Liver (tissue), 9 donors: Measurements from ENCODE around the gene ITGAE. TPM values are rescaled to one million over a fixed set of nuclear protein-coding genes. Genes with fewer than 3 reads are reported as not detected.

Experiments used
- DNase-seq: peaks from one replicate; pipeline ENCODE4 v3.0.0-alpha.2; 2017; ENCODE audit warnings: low spot score
- H3K27ac ChIP-seq, 2 donors: one replicate each; pipeline ENCODE4 v1.7.0; 2013; ENCODE audit warnings: inconsistent platforms in 2 of 2, low read length in 2 of 2, control low read depth in 1 of 2, low read depth in 1 of 2, mild to moderate bottlenecking in 1 of 2
- H3K27me3 ChIP-seq, 4 donors: one replicate each; pipeline versions ENCODE4 v1.6.1 to v1.7.0; 2013; ENCODE audit warnings: low read length in 3 of 4, inconsistent platforms in 1 of 4, mild to moderate bottlenecking in 1 of 4, moderate library complexity in 1 of 4; ENCODE audit not compliant: control insufficient read depth in 4 of 4, insufficient read depth in 4 of 4
- H3K36me3 ChIP-seq, 4 donors: one replicate each; pipeline versions ENCODE4 v1.6.1 to v1.7.0; 2013; ENCODE audit warnings: low read length in 3 of 4, mild to moderate bottlenecking in 3 of 4, low read depth in 1 of 4, moderate library complexity in 1 of 4; ENCODE audit not compliant: control insufficient read depth in 4 of 4, insufficient read depth in 3 of 4
- H3K4me1 ChIP-seq, 4 donors: one replicate each; pipeline versions ENCODE4 v1.6.1 to v1.7.0; 2013; ENCODE audit warnings: low read length in 3 of 4, mild to moderate bottlenecking in 3 of 4, moderate library complexity in 1 of 4; ENCODE audit not compliant: control insufficient read depth in 4 of 4, insufficient read depth in 4 of 4
- H3K4me3 ChIP-seq, 3 donors: one replicate each; pipeline versions ENCODE4 v1.6.1 to v1.7.0; 2013; ENCODE audit warnings: low read length in 3 of 3, control low read depth in 1 of 3, low read depth in 1 of 3, mild to moderate bottlenecking in 1 of 3
- H3K9ac ChIP-seq, 2 donors: one replicate each; pipeline ENCODE4 v1.7.0; 2013; ENCODE audit warnings: low read length in 2 of 2, mild to moderate bottlenecking in 2 of 2, moderate library complexity in 2 of 2, control low read depth in 1 of 2, low read depth in 1 of 2
- H3K9me3 ChIP-seq, 4 donors: one replicate each; pipeline versions ENCODE4 v1.6.1 to v1.7.0; 2013; ENCODE audit warnings: low read length in 3 of 4; ENCODE audit not compliant: control insufficient read depth in 4 of 4
- EGR1 ChIP-seq, 2 donors: IDR thresholded peaks; 2 replicates each; pipeline ENCODE4 v1.6.1; 2016 to 2018; ENCODE audit warnings: antibody characterized with exemption in 2 of 2, low read depth in 2 of 2
- FOXA1 ChIP-seq: IDR thresholded peaks from 2 replicates; pipeline ENCODE4 v1.6.1; 2016; ENCODE audit warnings: antibody characterized with exemption
- FOXA2 ChIP-seq: IDR thresholded peaks from 2 replicates; pipeline ENCODE4 v1.6.1; 2016; ENCODE audit warnings: antibody characterized with exemption
- GABPA ChIP-seq, 2 donors: IDR thresholded peaks in 1 of 2; conservative IDR thresholded peaks in 1 of 2; 2 replicates each; pipeline ENCODE4 v1.6.1; 2016; ENCODE audit warnings: antibody characterized with exemption in 2 of 2, mild to moderate bottlenecking in 1 of 2, moderate library complexity in 1 of 2
- HNF4A ChIP-seq, 2 donors: conservative IDR thresholded peaks; 2 replicates each; pipeline ENCODE4 v1.6.1; 2016; ENCODE audit warnings: antibody characterized with exemption in 2 of 2, mild to moderate bottlenecking in 2 of 2
- HNF4G ChIP-seq: IDR thresholded peaks from 2 replicates; pipeline ENCODE4 v1.6.1; 2016; ENCODE audit warnings: antibody characterized with exemption
- MAX ChIP-seq: IDR thresholded peaks from 2 replicates; pipeline ENCODE4 v1.6.1; 2016; ENCODE audit warnings: antibody characterized with exemption
- NR2F2 ChIP-seq: IDR thresholded peaks from 2 replicates; pipeline ENCODE4 v1.6.1; 2016; ENCODE audit warnings: antibody characterized with exemption
- RAD21 ChIP-seq, 2 donors: IDR thresholded peaks; 2 replicates each; pipeline ENCODE4 v1.6.1; 2016; ENCODE audit warnings: antibody characterized with exemption in 2 of 2, mild to moderate bottlenecking in 2 of 2
- REST ChIP-seq: IDR thresholded peaks from 2 replicates; pipeline ENCODE4 v1.6.1; 2016; ENCODE audit warnings: antibody characterized with exemption, mild to moderate bottlenecking
- RXRA ChIP-seq, 2 donors: IDR thresholded peaks; 2 replicates each; pipeline ENCODE4 v1.6.1; 2017 to 2018; ENCODE audit warnings: antibody characterized with exemption in 2 of 2, mild to moderate bottlenecking in 1 of 2
- SP1 ChIP-seq: IDR thresholded peaks from 2 replicates; pipeline ENCODE4 v1.6.1; 2018; ENCODE audit warnings: antibody characterized with exemption, mild to moderate bottlenecking
- TAF1 ChIP-seq: conservative IDR thresholded peaks from 2 replicates; pipeline ENCODE4 v1.6.1; 2016; ENCODE audit warnings: antibody characterized with exemption, mild to moderate bottlenecking
- YY1 ChIP-seq: IDR thresholded peaks from 2 replicates; pipeline ENCODE4 v1.6.1; 2016; ENCODE audit warnings: antibody characterized with exemption, mild to moderate bottlenecking
- WGBS: extraction: QIAGEN DNeasy Blood & Tissue Kit; methylation state at CpG from one replicate; pipeline ENCODE4 v1.1.7; 2013; 5-methylcytosine and 5-hydroxymethylcytosine counted together
- polyA plus RNA-seq, 2 donors: library from polyadenylated mRNA; stranded (reverse) in 1 of 2; unstranded in 1 of 2; fragments of 200-250 nt in 1 of 2; fragments of >200 nt in 1 of 2; fragmentation: Nextera tagmentation in 1 of 2; extraction: Ambion mirVana in 1 of 2; gene quantifications; one replicate each; pipeline versions ENCODE4 v1.2.1 to v1.2.3, GENCODE V29; 2013 to 2015
- total RNA-seq, 2 donors: library from RNA; depleted of rRNA; stranded (reverse); fragments of >200 nt; gene quantifications; one replicate each; pipeline ENCODE4 v1.2.3, GENCODE V29; 2014
- TF ChIP-seq, protein P1 (sequence below): IDR thresholded peaks from 2 replicates; pipeline ENCODE4 v1.6.1; 2016; ENCODE audit warnings: antibody characterized with exemption
- TF ChIP-seq, protein P2 (sequence below): fragments of 150-350 bp; IDR thresholded peaks from 2 replicates; pipeline ENCODE4 v1.5.1; 2017; ENCODE audit warnings: improper control_type of control experiment, low read depth, low read length; ENCODE audit not compliant: missing input control
- donor health status: healthy.
- donor health status: healthy.
- donor health status: healthy.
- donor health status: healthy.
- donor health status: healthy.

ITGAE gene
- total and polyA plus RNA-seq, 4 donors = 6.5 to 17.7 (median 12.1) TPM

- no peaks in the 10 kb centered on the region for H3K4me1 ChIP-seq
- no peak overlapping the region for H3K9ac ChIP-seq
- H3K36me3 ChIP-seq = no peaks in the 10 kb centered on the region
- H3K27me3 ChIP-seq = no peaks in the 10 kb centered on the region
- no peak overlapping the region for H3K27ac ChIP-seq
- no peaks in the 10 kb centered on the region for H3K9me3 ChIP-seq
- TF ChIP-seq FOXA1 (no peak), REST (no peak), MAX (no peak), NR2F2 (no peak), HNF4A (conservative IDR thresholded peaks at IDR 0.05) (no peak), TAF1 (no peak), RAD21 (IDR thresholded peaks at IDR 0.05) (no peak), RXRA (IDR thresholded peaks at IDR 0.05) (no peak), YY1 (no peak), SP1 (no peak), HNF4G (no peak), GABPA (IDR thresholded peaks at IDR 0.05 in 1 of 2, conservative IDR thresholded peaks at IDR 0.05 in 1 of 2) (no peak)
- TF ChIP-seq, protein P1, sequence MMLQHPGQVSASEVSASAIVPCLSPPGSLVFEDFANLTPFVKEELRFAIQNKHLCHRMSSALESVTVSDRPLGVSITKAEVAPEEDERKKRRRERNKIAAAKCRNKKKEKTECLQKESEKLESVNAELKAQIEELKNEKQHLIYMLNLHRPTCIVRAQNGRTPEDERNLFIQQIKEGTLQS = no peak
- TF ChIP-seq, protein P2, sequence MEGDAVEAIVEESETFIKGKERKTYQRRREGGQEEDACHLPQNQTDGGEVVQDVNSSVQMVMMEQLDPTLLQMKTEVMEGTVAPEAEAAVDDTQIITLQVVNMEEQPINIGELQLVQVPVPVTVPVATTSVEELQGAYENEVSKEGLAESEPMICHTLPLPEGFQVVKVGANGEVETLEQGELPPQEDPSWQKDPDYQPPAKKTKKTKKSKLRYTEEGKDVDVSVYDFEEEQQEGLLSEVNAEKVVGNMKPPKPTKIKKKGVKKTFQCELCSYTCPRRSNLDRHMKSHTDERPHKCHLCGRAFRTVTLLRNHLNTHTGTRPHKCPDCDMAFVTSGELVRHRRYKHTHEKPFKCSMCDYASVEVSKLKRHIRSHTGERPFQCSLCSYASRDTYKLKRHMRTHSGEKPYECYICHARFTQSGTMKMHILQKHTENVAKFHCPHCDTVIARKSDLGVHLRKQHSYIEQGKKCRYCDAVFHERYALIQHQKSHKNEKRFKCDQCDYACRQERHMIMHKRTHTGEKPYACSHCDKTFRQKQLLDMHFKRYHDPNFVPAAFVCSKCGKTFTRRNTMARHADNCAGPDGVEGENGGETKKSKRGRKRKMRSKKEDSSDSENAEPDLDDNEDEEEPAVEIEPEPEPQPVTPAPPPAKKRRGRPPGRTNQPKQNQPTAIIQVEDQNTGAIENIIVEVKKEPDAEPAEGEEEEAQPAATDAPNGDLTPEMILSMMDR = no peak
- DNase-seq = no peak
- whole genome bisulfite sequencing = 91% methylated on average over 23 of the region's 23 CpGs
- no peak overlapping the region for H3K4me3 ChIP-seq
These were observed 39.7 kb downstream of the ITGAE start for GRCh38 chr17:3761036-3761917.

DNA sequence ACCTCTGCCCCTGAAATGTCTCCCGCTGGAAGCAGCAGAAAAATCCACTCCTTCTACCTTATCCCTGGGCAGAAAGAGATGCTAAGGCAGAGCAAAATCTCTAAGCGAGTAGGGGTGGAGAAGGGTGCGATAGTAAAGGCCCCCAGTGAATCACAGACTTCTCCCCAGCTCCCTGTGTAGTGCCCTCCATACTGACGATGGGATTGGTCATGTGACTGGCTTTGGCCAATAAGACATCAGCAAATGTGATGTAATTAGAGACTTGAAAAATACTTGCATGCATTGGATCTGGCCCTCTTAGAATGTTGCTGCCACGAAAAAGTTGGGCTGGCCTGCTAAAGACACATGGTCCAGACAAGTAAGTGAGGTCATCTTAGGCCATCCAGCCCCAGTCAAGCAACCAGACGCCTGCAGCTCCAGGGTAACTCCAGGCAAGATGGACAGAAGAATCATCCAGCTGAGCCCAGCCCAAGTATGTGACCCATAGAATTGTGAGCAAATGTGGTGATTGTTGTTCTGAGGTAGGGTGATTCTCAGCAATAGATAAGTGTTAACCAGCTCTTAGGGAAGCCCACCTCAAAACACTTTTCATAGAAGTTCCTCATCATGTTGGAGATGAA, 41.3 kb downstream of the ITGAE start:
- DNase-seq = no peak
- Histone ChIP-seq H3K4me1 (peaks cover 0 to 4% (median 0%) of the 10 kb centered on the region in 4 donors), H3K4me3 (no peak overlapping the region), H3K36me3 (no peaks in the 10 kb centered on the region), H3K27ac (no peak overlapping the region), H3K9me3 (no peaks in the 10 kb centered on the region), H3K27me3 (no peaks in the 10 kb centered on the region), H3K9ac (no peak overlapping the region)
- 87% methylated on average over 6 of the region's 6 CpGs for WGBS
- TF ChIP-seq FOXA2 (no peak), TAF1 (no peak), HNF4A (conservative IDR thresholded peaks at IDR 0.05) (no peak), RAD21 (IDR thresholded peaks at IDR 0.05) (no peak), REST (no peak), SP1 (no peak), GABPA (IDR thresholded peaks at IDR 0.05 in 1 of 2, conservative IDR thresholded peaks at IDR 0.05 in 1 of 2) (no peak), FOXA1 (no peak), YY1 (no peak), EGR1 (IDR thresholded peaks at IDR 0.05; ENCODE audit: low read depth in 2 of 2) (no peak), RXRA (IDR thresholded peaks at IDR 0.05) (no peak)
- TF ChIP-seq, protein P1 = no peak
- TF ChIP-seq, protein P2 = no peak
